A204.1 (cell line): ENCODE measurements around the gene SEPTIN8.

Experiments used
- FAIRE-seq: peaks from 2 replicates; lab custom pipeline; 2012; peaks lifted over from hg19 to GRCh38; lab: Jason Lieb, UNC

SEPTIN8 gene

DNA sequence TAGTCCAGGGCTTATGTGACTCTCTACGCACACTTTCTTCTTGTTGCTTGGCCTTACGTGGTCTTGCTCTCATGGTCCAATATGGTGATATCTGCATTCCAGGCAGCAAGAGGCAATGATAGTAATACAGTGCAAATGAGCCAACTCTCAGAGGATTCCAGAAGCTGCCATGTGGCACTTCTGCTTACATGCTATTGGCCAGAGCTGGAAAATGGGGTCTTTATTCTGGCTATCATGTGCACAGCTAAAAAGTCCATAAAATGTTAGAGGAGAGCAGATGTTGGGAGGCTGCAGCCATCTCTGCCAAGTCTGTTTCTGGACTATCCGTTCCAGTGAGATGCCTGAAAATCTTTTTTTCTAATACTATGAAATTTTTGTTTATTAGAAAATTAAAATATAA is 2.9 kb upstream of the SEPTIN8 start:
- FAIRE-seq: no peak

DNA sequence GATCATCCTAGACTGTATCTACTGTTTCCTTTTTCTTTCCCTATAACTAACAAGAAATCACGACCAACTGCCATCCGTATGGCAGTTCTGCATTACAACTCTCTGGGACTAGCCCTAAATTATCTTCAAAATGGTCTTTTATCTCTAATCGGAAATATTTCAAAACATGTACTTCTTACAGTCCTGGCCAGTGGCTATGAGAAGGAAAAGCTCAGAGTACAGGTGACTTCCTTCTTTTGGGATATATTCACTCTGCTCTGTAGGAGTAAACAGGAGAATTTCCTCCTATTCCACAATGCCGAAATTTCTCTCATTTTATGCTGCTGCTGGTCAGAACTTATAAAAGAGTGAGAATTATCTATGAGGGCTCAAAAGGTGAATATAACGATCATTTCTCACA is 1.8 kb upstream of the SEPTIN8 start:
- FAIRE-seq: no peak

DNA sequence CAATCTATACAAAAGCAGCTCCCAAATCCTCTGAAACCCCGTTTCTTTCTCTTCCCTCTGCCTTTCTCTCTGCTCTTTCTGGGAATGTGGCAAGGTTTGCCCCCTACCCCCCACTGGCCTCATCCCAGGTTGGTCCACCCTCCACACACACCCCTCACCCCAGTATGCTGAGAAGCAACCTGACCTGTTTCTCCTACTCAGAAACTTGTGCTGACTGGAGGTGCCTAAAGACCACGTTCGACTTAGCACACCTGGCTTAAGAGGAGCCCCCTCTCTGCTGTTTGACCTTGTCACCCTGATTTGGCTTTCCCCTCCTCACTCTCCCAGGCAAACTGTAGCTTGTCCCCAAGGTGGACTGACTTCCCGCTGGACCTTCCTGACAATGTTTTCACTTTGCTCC is 1.1 kb upstream of the SEPTIN8 start:
- no peak for FAIRE-seq

DNA sequence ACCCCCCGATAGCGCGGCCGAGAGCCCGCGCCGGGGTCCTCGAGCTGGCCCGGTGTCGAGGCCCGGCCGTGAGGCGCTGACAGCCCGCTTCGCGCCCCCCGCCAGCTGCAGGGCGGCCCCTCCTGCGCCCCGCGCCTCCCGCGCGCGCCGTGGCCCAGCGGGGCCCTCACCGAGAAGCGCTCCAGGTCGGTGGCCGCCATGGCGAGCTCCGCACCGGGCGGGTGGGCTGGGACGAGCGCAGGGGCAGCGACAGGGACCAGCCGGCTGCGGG is 166 bp downstream of the SEPTIN8 start:
- FAIRE-seq: no peak

DNA sequence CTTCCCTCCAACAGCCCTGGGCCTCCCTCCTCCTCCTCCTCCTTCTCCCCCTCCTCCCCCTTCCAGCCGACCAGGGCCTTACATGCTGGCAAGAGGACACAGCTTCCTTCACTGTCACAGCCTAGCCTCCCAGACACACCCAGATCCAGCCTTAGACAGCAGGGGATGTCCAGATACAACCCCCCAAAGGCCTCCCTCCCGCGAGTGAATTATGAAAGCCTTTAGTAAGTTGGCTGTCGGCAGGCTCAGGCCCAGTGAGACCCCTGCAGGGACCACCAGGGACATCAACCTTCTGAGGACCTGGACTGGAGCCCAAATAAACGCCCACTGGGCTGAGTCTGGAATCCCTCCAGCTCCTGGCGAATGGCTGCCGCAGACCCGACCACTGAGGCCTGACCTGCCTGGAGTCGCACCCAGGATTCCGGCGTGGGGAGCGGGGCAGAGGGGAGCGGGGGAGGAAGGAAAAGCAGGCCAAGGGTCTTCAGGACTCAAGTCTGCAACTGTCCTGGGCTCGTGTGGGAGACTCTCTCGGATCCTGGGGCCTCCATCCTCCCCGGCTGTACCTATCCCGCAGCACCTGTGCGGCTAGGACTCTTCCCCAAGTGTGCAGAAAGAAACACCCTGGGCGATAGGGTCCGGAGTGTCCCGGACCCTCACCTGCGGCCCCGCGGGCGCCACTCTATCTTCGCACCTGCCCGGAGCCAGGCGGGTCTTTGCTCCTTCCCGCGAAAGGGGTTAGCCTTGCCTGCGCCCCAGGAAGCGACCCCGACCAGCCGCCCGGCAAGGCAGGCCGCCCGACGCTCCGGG is 705 bp downstream of the SEPTIN8 start:
- FAIRE-seq: no peak

DNA sequence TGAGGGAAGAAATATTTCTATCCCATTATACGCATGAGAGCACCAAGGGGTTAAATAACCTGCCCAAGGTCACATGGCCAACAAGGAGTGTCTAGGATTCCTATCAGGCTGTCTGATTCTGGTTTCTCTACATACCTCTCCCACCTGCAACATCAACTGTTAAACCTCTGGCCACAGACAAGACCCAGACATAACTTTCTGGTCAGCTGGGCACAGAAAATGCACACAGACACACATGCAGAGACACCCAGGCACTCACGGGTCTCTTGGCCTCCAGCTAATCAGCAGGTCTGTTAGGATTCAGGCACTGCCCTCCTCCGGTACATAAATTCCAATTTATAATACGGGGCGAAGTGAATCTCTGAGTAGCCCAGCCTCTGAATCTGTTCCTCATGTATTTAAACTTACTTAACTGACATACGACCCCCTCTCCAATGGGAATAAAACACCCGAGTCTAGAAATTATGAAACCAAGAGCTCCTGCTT is 1.5 kb downstream of the SEPTIN8 start:
- no peak for FAIRE-seq

DNA sequence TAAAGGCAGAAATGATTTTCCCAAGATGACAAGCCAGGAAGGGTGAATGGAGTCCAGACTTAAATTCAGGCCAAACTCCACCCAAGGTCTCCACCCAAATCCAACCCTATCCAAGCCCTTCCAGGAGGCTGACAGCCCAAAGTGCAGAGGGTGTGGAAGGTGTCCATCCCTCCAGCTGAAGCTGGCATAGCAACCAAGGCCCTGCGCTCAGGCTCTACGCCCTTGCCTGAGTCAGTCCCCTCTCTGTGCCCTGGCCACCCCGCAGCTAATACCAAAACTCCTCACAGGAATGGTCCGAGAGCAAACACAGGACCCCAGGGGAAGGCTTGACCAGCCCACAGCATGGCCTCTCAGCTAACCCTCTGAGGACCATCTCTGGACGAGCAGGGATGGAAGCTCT is 2.1 kb downstream of the SEPTIN8 start:
- FAIRE-seq: no peak

DNA sequence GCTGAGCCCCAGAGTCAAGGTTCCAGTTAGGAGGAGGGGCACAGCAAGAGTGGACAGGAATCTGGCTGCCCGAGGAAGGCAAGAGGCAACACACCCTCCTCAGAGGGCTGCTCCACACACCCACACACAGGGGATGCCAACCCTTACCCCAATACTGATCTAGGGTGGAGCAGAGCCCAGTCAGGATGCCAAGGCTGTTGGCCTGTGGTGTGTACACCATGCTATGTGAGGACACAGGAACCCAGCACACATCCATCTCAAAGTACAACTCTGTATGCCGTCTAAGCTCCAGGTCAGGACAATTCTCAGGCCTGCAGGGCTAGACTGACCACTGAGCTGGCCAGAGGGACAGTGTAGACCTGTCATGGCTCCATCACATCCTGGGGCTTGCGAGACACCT is 2.6 kb downstream of the SEPTIN8 start:
- no peak for FAIRE-seq

DNA sequence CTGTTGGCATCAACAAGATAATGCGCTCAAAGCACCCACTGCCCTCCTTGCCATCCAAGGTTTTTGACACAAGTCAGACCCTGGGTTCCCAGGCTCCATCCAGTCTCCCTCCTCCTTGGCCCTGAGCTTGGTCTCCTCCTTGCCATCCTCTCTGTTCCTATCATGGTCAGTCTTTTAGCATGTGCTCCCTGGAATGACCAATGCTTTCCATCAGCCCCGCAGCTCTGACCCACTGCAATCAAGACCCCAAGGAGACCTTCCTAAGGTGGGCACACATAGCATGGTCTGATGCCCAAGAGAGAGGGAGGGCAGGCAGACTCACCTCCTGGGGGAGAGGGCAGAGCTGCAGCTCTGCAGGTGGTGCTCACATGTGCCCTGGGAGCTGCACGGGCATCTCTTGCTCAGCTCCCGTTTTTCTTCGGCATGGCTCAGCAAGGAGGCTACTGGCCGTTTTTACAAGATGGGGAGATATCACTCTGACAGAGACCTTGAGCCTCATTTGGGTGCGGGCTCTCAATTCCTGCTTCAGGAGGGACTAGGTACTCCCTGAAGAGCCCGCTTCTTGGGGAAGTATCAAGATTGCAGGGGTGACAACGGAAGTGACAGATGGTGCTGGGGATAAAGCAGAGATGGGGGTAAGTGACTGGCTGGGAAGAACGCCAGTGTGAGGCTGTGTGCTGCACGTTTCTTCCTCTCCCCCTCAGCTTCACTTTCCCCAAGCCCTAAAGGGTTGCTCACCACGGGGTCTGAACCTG is 3.3 kb downstream of the SEPTIN8 start:
- no peak for FAIRE-seq

DNA sequence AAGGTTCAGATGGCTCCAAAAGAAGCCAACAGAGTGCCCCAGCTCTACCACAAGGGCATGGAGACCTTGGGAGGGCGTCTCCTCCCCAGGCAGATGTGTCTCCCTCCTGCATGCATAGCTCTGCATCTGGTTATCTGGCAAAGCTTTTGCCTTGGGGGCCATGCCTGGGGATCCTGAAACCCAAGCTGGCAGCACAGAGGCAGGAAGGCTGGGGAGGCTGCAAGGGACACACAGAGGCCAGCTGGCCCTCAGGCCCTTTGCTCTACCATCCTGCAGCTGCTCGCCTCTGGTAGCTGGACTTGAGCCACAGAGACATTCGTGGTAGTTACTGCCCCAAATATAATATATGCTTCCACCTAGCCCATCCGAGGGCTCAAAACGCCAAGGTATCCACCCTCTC is 3.9 kb downstream of the SEPTIN8 start:
- FAIRE-seq: no peak

DNA sequence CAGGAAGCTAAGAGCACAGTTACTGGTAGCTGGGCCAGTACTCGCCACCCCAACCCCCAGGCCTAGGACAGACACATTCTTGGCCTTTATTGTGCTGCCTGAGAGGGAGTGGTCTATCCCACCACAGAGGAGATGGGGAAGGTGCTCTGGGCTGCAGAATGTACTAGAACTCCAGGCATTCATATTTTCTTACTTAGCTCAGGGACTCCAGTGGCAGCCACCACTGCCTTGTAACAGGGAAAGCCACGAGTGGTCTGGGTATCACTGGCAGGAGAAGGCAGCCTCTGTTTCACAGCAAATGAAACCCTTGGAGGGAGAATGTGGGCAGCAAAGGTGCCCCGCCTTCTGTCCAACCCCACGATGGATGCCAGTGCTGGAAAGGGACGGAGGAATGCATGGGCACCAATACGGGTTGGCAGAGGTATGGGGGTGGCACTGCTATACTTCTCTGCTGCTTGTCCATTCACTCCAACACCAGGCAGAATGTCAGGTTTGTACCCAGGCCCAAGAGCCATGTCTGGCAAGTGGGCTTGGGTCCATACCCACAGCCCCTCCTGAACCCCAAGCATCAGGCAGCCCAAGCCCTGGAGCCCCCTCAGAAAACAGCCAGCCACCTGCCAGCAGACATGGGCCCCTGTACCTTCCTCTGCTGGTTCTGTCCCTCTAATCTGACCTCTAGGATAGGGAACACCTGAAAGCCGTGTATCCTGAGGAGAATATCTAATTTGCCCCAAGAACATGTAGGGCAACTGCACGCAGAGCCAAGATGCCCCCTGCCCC is 4.6 kb downstream of the SEPTIN8 start:
- no peak for FAIRE-seq

DNA sequence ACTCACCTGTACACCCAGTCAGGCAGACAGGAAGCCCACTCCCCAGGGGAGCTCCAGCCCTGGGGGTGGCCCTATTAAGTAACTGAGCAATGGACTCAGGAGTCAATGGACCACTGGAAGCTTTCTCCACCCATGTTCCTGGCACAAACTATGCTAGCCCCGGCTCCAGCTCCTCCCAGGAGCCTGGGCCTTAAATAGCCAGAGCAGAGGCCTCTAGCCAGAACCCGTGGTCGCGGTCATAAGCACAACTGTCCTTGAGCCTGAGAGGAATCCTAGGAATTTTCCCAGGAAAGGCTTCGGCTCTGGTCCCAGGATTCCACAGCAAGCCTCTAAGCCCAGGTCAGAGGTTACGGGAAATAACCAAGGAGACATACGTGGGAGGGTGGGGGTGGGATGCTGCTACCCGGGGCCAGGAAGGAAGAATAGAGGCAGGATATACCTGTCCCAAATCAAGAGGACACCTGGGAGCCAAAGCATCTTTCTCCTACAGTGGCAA is 5.5 kb downstream of the SEPTIN8 start:
- no peak for FAIRE-seq

DNA sequence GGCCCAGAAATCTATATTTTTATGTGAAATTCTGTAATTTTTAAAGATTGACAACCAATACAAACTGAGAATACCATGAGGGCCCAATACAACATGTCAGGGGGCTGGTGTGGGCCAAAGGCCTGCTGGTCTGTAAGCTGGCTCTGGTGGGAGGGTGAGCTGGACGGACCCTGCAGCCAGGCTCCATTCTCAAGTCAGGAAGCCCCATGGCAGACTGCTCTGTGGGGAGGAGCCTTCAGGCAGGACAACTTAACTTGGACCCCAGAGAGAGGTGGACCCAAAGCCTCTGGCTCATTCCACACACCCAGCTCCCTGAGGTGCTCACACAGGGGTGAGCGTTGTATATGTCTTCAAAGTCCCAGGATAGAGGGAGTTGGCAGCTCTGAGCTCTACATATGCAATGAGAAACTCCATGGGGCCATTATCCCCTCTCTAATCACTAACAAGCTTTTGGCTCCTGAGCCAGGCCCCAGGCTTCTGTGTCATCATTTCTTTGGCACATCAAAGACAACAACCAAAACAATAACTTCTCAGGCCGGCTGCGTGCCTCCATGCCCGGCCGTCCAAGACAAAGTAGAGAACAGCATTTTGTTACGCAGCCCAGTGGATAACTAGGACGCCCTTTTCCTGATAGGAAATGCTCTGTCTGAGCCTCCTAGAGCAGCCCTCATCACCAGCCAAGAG is 6.4 kb downstream of the SEPTIN8 start:
- FAIRE-seq: no peak

DNA sequence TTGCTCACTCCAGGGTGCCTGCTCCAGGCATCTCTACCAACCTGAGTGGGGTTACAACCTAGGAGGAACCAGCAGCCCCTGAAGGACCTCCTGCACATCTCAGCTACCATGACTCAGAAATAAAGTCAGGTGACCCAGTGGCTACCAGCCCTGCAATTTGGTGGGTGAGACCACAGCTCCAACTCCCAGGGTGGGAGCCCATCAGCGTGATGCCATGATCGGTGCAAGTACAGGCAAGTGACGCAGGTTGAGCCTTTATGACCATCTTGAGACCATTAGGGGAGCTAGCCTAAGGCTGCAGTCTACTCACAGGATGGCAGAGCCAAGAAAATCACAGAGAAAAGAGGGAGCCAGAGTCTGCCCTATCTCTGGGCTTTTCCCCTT is 8.6 kb downstream of the SEPTIN8 start:
- no peak for FAIRE-seq

DNA sequence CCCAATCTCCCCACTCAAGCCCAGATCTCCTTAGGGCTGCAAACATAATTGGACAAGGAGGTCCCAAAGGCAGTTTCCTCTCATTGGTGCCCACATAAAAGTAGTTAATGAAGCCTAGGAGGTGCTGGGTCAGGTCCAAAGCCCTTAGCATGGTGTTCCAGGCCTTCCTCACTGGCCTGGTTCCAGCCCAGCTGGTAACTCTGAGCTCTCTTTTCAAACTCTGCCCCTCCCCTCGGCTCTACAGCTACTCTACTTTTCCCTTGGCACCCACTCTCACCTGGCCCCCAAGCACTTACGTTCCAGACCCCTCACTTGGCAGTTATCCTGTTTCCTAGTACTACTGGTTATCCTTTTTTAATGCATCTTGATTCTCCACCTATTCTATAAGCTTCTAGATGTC is 9.9 kb downstream of the SEPTIN8 start:
- no peak for FAIRE-seq

DNA sequence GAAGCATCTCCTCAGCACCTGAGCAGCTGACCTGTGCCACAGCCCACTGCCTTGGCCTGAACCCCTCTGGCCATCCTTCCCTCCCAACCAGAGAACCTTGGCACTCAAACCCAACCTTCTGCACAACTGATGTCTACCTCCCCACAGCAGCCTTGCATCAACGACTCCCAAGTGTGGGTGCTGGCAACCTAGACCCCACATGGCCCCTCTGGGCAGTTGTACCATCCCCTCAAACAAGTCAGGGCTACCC is 10.3 kb downstream of the SEPTIN8 start:
- no peak for FAIRE-seq

DNA sequence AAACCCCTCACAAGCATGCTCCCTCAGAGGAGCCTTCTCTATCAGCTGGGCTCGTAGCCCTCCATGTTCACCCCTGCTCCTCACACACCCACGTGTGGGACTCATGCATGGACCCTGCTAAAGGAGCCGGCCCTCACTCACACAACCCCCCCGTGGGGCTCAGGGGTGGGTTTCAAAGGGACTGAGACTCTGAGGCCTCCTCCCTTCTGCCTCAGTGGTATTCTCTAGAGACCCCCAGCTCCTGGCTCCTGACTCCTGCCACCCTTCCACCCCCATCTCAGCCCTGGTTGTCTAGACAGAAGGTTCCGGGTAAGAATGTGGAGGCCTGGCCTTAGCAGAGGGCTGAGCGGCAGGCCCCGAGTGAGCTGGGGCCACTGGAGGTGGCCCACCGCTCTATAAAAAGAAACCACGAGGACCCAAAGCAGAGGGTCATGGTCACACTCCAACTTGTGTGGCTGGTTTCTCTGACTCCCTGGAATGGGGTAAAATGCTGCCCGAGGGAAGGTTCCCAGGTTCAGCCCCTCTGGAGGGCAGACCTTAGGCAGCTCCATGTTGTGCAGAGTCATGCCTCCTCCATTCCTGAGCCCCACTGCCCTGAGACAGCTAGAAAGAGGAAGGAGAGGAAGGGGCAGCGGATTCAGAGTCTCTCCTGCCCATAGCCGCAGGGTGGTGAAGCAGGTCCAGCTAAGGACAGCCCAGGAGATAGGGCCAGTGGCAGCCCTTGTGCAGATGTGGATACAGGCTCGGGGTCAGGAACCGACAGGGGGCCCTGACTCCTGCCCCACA is 10.8 kb downstream of the SEPTIN8 start:
- FAIRE-seq: no peak

DNA sequence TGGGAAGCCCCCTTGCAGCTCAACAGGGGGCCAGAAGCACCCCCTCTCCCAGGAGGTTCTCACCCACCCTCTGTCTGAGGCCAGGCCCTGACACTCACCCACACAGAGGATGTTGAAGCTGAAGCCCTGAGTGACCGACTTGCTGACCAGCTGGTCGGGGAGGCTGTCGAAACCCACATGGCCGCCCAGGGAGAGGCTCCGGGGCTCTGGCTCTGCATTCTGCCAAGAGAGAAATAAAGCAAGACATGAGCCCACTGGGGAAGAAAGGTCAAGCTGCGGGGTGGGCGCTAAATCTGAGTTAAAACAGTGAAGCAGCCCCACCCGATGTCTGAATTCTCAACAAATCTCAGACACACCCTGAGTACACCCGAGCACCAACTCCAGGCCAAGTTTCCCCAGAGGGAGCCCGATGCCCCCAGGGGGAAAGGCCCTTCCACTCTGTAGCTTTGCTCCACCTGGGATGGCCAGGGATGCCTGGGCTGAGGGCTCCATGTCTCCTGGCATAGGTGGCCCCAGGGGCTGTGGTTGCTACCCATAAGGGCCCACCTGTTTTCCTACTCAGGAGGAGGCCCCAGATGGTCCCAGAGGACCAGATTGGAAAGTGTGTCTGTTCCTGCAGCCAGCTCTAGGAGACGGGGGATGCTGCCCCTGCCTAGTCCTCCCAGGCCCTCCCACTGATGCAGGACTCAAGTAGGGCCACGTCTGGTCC is 11.6 kb downstream of the SEPTIN8 start:
- FAIRE-seq: no peak

DNA sequence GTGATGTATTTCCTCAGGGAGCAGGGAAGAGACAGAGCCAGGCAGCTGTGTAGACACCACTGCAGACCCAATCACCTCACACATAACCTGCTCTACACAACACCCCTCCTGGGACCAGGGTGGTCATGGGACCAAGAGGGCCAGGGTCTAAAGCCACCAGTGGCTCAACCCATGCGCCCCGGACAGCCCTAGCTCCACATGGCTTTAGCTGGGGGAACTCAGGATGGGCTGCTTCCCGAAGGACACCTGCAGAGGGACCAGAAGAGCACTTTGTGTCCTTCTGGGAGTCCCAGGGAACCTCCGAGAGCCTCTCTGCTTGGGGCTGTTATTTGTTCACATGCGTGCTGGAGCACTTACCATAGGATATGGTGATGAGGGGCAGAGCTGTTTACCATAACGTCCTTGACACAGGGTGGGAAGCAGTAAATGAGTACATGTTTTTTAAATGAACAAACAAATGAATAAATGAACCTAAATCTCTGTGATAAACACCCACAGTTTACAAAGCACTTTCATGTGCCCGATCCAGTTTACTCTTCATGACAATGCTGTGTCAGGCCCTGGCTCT is 12.3 kb downstream of the SEPTIN8 start:
- FAIRE-seq: no peak

DNA sequence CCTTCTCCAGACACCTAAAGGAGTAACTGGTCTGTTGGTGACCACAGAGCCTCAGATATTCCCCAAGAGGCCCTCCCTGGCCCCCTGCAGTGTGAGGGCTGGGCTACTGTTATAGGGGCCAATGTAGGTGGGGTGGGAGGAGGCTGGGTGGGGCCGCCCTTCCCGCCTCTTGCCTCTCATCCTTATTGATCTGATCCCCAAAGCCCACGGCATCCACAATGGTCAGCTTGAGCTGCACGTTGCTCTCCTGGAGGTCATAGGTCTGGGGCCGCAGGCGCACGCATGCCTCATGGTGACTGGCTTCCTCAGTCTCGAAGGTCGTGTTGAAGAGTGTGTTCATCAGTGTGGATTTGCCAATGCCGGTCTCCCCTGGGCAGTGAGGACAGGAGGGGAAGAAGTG is 13.0 kb downstream of the SEPTIN8 start:
- FAIRE-seq: no peak
